GM12878 (cell line): ENCODE results near the gene STAC2. TPM values are rescaled to one million over a fixed set of nuclear protein-coding genes. Genes with fewer than 3 reads are reported as not detected.

ENCODE experiments used
- BCL11A ChIP-seq: IDR thresholded peaks from 2 replicates; pipeline ENCODE4 v1.6.1; 2011; ENCODE audit warnings: low read depth, low read length
- BCLAF1 ChIP-seq: fragments of 450-650 bp; IDR thresholded peaks from 2 replicates; pipeline ENCODE4 v1.6.1; 2017; ENCODE audit warnings: antibody characterized with exemption, mild to moderate bottlenecking, moderate library complexity
- E2F4 ChIP-seq: IDR thresholded peaks from 2 replicates; pipeline ENCODE4 v1.6.1; 2012; ENCODE audit warnings: low read depth, low read length, improper control_type of control experiment
- ELK1 ChIP-seq: IDR thresholded peaks from 2 replicates; pipeline ENCODE4 v1.6.1; 2012; ENCODE audit warnings: low read depth, low read length, improper control_type of control experiment
- IKZF2 ChIP-seq, 2 experiments: fragments of 450-650 bp; IDR thresholded peaks; 2 replicates each; pipeline ENCODE4 v1.6.1; 2017; ENCODE audit warnings: mild to moderate bottlenecking in 2 of 2, moderate library complexity in 2 of 2
- IRF4 ChIP-seq: IDR thresholded peaks from 2 replicates; pipeline ENCODE4 v1.6.1; 2011; ENCODE audit warnings: low read depth, low read length
- MAX ChIP-seq: IDR thresholded peaks from 2 replicates; pipeline ENCODE4 v1.6.1; 2012; ENCODE audit warnings: low read depth, low read length, improper control_type of control experiment
- POU2F2 ChIP-seq: IDR thresholded peaks from 3 replicates; pipeline ENCODE4 v1.6.1; 2011; ENCODE audit warnings: low read depth, mild to moderate bottlenecking, low read length, borderline replicate concordance
- RCOR1 ChIP-seq: conservative IDR thresholded peaks from 2 replicates; pipeline ENCODE4 v1.6.1; 2012; ENCODE audit warnings: low read depth, low read length, improper control_type of control experiment
- SKIL ChIP-seq: fragments of 450-650 bp; IDR thresholded peaks from 2 replicates; pipeline ENCODE4 v1.6.1; 2017; ENCODE audit warnings: mild to moderate bottlenecking, low read depth, inconsistent platforms; ENCODE audit not compliant: poor library complexity, severe bottlenecking
- SPI1 ChIP-seq: IDR thresholded peaks from 2 replicates; pipeline ENCODE4 v1.6.1; 2011; ENCODE audit warnings: low read depth, mild to moderate bottlenecking, low read length, moderate library complexity, borderline replicate concordance; ENCODE audit not compliant: insufficient read depth
- TCF3 ChIP-seq: IDR thresholded peaks from 2 replicates; pipeline ENCODE4 v1.6.1; 2012; ENCODE audit warnings: low read depth, mild to moderate bottlenecking, low read length, borderline replicate concordance; ENCODE audit not compliant: insufficient read depth
- ZBTB40 ChIP-seq: fragments of 450-650 bp; IDR thresholded peaks from 2 replicates; pipeline ENCODE4 v1.6.1; 2016; ENCODE audit warnings: mild to moderate bottlenecking, moderate library complexity, borderline replicate concordance
- polyA plus RNA-seq, 11 experiments: library from polyadenylated mRNA; depleted of rRNA in 4 of 11; unstranded in 6 of 11; stranded (reverse) in 5 of 11; fragments of >200 nt; fragmentation: Nextera tagmentation in 4 of 11; fragmentation: Illumina TruSeq in 1 of 11; extraction: Ambion mirVana in 4 of 11; extraction: Trizol in 1 of 11; gene quantifications; 1 replicate in 1 of 11; 2 replicates in 10 of 11; pipeline versions ENCODE4 v1.2.1 to v1.2.3, GENCODE V29; 2011 to 2016; ENCODE audit warnings: inconsistent platforms in 2 of 11, missing spikeins in 2 of 11, low read depth in 1 of 11
- total RNA-seq, 4 experiments: library from RNA; depleted of rRNA in 3 of 4; stranded (reverse); fragments of >200 nt in 3 of 4; fragmentation: Illumina TruSeq in 1 of 4; extraction: Trizol in 1 of 4; gene quantifications; 2 replicates each; pipeline versions ENCODE4 v1.2.1 to v1.2.3, GENCODE V29; 2013 to 2021
- TF ChIP-seq, protein P1 (sequence below): IDR thresholded peaks from 2 replicates; pipeline ENCODE4 v1.6.1; 2011; ENCODE audit warnings: mild to moderate bottlenecking, low read depth, low read length, moderate library complexity; ENCODE audit not compliant: insufficient replicate concordance

The STAC2 gene
- total and polyA plus RNA-seq, 10 of the 15 experiments (the other 5 are each of a cell fraction or from before 2014, with no cell fraction given), result 0.04 TPM; not detected in 9

- peak; percentile 95 for TF ChIP-seq BCLAF1
- TF ChIP-seq, protein P1, sequence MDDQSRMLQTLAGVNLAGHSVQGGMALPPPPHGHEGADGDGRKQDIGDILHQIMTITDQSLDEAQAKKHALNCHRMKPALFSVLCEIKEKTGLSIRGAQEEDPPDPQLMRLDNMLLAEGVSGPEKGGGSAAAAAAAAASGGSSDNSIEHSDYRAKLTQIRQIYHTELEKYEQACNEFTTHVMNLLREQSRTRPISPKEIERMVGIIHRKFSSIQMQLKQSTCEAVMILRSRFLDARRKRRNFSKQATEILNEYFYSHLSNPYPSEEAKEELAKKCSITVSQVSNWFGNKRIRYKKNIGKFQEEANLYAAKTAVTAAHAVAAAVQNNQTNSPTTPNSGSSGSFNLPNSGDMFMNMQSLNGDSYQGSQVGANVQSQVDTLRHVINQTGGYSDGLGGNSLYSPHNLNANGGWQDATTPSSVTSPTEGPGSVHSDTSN, result peak; percentile 50
- TF ChIP-seq ELK1, result peak; percentile 6; the same call in 1 of the 2 replicates
- no peak for TF ChIP-seq IRF4
- peak; percentile 93; the same call in 2 of the 3 replicates for TF ChIP-seq POU2F2
- peak; percentile 98 for TF ChIP-seq SKIL
- peak; percentile 3; the same call in 1 of the 2 replicates for TF ChIP-seq TCF3
- no peak; the same call in 1 of the 2 replicates for TF ChIP-seq MAX
- peak; percentile 86; the same call in 1 of the 2 replicates for TF ChIP-seq ZBTB40
- no peak for TF ChIP-seq SPI1
- TF ChIP-seq IKZF2 (IDR thresholded peaks at IDR 0.05), result no peak
- no peak for TF ChIP-seq RCOR1
- TF ChIP-seq E2F4, result no peak
- no peak for TF ChIP-seq BCL11A
Measured at GRCh38 chr17:39200070-39200879, 25.5 kb downstream of the STAC2 start, which contains the start of gene RPL19 (continued).
